Measurements from ENCODE around the gene HNF1B.
"Not testable (repeated sequence)": the region's sequence is repeated elsewhere in the genome, so short reads cannot be mapped to it uniquely, and the experiment has no call there.

The HNF1B gene

DNA sequence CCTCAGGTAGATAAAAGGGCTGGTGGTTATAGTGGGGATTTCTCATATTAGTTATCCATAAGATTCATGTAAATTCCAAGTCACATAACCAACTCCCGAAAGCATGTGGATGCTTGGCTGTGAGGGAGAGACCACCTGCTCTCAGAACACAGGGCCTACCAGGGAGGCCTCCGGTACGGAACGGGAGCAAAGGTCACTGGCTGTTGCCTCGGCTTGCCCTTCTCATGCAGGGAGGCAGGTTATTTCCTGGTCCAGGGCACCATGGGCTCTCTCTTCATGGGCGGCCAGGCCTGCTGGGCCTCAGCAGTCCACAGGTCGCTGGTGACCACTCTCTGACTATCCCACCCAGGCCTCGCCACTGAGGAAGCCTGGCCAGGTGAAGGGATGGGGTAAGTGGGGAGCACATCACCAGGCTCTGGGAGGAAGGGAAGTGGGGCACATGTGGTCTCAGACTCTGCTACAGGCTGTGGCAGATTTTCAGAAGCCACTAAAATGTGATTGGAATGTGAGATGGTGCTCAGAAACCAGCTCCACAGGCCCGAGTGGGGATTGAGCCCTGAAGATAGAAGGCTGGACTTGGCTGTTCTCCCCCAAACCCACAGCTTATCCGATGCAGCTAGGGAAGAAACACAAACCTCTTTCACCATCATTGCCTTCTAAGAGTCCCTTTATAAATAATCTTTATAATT is 45.4 kb downstream of the HNF1B start:
- DNase-seq = peak; percentile 60

DNA sequence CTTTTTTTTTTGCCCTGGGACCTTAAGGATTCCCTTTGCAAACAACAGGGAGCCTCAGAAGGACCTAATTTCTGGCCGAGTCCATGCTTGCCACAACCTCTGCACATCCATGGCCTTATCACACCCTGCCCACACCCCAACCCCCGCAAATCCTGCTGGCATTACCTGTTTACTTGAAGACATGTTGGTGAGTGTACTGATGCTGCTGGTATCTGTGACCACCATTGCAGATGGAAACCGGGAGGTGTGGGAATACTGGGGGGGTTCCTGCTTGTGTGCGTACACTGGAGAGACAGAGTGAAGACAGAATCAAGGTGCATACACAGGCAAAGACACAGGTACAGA is 46.0 kb downstream of the HNF1B start:
- DNase-seq = no peak

DNA sequence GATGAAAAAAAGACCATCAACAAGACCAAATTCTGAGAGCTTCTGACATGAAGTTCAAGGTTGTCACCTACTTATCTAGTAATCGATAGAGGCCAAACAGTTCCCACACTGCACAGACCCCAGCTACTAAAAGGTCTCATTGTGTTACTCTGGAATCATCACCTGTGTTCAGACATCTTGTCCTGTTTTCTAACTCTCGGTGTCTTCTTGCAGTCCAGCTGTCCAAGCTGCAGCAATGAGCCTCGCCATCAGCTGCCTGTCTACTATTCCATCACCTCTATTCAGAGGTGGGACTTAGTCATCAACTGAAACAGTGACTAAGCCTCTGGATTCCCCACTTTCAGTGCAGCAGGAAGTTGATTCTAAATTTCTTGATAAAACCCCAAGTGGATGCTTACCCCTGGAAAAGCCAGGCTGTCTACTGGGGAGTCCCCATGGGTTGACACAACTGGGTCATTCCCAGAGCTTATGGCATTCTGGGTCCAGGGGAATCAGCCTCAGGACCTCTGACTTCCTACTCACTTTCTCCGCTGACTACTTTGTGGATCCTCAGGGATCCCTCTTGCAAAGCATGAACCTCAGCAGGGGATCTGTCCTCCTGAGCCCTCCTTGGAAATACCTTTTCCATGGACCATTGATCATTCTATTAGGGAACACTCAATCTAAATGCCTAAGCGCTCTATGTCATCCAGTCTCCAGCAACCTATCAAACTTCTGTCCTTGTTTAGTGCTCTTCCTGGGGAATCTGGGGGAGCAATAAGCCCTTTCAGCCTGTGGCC is 46.5 kb downstream of the HNF1B start:
- DNase-seq = peak; percentile 41

DNA sequence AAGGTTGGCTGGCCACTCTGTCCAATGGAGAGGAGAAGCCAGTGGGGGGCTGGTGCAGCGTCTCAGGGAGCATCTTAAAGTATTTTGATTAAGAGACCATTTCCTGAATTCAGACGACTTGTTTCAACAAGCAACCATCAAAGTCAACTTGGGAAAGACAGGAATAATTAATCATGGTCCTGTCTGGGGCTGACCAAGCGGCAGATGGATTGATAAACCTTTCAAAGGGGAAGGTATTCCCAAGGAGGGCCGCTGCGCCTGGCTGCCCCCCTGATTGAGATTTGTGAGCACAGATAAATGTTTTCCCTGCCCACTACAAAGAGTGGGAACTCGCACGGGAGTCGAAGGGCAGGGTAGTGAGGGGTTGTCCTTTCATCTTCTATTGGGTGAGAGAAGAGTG is 47.5 kb downstream of the HNF1B start:
- DNase-seq = no peak

DNA sequence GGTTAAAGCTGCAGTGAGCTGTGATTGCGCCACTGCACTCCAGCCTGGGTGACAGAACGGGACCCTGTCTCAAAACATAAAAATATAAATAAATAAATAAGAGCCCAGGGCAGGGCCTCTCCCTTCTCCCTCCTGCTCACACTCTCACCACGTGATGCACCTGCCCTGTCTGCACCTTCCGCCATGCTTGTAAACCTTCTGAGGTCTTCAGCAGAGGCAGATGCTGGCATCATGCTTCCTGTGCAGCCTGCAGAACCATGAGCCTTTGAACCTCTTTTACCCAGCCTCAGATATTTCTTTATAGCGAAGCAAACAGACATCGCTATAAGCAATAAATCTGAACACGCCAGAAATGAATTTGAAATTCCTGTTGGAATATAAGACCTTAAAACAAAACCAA is 48.5 kb downstream of the HNF1B start:
- no peak for DNase-seq

DNA sequence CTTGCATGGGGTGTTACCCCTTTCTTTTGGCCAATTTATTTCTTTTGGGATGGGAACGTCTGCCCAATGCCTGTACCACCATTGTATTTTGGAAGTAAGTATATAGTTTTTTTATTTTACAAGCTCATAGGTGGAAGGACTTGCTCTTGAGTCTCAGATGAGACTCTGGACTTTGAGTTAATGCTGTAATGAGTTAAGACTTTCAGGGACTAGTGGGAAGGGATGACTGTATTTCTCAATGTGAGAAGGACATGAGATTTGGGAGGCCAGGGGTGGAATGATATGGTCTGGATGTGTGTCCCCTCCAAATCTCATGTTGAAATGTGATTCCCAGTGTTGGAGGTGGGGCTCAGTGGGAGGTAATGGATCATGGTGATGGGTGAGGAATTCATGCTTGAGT is 49.1 kb downstream of the HNF1B start:
- DNase-seq = no peak

DNA sequence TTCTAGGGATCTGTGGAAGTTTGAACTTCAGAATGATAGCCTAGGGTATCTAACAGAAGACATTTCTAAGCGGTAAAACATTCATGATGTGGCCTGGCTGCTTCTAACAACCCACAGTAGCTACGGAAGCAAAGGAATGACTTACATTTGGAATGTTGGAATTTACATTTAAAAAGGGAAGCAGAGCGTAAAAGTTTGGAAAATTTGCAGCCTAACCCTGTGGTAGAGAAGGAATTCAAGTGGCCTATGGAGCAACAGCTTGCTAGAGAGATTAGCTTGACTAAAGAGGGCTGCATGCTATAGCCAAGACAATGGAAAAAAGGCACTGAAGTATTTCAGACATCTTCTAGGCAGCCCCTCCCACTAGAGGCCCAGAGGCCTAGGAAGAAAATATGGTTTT is 50.1 kb downstream of the HNF1B start:
- DNase-seq = peak; percentile 24

DNA sequence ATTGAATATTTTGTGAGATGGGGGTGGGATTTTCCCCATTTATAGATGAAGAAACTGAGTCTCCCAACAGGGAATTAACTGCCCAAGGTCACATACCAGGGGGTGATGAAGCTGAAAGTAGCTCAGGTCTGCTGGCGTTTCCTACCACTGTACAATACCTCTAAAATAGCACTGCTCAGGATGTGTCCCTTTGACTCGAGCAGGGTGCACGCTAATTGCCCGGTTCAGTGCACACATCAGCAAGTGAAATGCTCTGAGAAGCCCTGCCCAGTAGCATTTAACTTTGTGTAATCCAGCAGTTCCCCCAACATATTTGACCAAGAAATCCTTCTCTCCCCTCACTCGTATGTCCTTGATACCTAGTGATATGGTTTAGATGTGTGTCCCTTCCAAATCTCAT is 51.5 kb downstream of the HNF1B start:
- DNase-seq = no peak

DNA sequence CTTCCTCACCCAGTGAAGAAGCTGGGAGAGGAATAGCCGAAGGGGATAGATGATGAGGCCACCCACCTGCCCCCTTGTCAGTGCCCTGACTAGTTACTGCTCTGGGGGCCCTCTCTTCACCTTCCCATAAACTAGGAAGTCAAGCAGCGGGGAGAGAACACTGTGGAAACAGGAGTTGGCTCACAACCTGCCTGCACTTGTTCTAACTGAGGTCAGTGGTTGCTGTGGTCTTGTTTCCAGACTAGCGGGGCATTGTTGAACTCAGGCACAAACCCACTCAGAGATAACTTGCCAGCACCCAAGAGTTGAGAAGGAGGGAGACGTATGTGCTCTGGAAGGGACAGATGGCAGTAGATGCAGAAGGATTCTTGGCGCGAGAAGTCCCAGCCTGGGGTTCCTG is 53.1 kb downstream of the HNF1B start:
- DNase-seq = no peak

DNA sequence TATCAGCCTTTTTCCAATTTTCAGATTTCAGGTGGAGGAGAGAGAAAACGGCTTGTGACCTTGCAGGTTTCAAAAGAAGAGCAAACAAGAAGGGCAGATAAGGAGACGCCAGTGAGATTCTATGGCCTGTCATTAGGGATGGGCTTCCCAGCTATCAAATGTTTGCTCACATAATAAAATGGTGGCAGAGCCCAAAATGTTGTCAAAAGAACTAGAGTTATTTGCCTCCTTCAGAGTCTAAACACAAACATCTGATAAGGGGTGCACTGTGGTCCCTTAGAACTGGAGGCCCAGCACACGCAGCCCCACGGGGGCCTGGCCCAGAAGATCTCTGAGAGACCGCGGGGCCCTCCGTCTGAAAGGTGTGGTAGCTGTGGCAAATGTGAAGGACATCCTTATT is 55.5 kb downstream of the HNF1B start:
- DNase-seq = no peak

DNA sequence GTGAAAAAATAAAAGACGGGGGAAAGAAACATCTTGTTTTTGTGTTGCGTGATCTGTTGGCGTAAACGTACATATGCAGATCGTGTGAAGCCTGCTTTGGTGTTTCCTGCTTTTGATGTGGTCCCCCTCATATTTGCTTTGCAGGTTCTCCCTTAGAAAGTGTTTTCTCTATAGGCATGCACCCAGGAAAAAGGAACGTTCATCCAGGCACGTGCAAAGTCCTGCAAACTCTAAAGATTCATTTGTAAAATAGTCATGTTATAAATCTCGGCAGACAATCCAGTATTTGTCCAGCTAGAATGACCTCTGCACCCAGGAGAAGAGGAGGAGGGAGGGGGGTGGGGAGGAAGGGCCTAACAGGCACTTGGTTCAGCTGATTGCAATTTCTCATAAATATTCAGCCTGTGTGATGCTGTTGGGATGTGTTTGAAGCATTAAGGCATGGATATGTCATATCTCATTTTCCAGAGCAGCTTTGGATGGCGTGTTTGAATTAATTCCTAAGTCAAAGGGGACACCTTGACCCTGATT is 61.3 kb downstream of the HNF1B start:
- no peak for DNase-seq

DNA sequence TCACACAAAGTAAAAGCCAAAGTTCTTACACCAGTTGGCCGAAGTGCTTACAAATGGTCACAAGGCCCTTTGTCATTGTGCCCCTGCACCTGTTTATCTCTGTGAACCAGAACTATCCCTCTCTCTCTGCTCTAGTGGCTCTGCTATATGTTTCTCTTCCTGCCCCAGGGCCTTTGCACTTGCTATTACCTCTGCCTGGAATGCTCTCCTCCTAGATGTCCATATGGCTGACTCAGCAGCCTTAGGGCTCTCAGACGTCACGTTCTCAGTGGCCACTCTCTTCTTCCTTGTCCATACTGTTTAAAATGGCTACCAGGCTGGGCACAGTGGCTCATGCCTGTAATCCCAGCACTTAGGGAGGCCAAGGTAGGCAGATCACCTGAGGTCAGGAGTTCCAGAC is 62.9 kb downstream of the HNF1B start:
- no peak for DNase-seq

DNA sequence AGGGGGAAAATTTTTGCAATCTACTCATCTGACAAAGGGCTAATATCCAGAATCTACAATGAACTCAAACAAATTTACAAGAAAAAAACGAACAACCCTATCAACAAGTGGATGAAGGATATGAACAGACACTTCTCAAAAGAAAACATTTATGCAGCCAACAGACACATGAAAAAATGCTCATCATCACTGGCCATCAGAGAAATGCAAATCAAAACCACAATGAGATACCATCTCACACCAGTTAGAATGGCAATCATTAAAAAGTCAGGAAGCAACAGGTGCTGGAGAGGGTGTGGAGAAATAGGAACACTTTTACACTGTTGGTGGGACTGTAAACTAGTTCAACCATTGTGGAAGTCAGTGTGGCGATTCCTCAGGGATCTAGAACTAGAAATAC is 64.9 kb downstream of the HNF1B start:
- DNase-seq = not testable (repeated sequence)

DNA sequence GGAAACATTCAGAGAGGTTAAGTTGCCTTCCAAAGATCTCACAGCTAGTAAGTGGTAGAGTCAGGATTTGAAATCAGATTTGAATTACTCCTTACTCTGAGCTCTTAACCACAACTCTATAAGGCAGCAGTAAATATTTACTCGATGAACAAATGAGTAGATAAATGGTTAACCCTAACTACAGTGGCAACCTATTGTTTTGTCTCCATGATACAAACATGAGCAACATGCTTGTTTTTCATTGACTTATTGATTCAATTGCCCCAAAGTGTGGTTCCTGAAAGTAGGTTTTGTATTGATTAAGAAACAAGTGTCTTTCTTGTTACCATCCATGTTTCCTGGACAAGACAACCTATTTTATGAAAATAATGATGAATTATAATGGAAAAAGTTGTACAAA is 66.8 kb downstream of the HNF1B start:
- no peak for DNase-seq

DNA sequence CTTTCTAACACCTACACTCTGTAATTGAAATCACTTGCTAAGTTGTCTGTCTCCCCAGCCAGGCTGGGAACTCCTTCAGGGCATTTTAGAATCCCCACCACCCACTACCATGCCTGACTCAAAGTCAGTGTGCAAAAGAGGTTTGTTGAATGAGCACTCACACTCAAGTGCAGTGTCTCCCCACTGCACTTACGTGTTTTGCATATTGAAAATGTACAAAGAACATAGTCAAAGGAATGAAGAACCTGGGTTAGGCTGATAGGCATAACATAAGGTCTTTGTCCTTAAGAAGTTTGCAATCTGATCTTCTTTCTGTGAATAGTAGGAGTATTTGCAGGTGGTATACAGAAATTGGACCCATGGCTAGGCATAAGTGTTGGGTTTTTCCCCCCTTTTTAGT is 67.8 kb downstream of the HNF1B start:
- no peak for DNase-seq

DNA sequence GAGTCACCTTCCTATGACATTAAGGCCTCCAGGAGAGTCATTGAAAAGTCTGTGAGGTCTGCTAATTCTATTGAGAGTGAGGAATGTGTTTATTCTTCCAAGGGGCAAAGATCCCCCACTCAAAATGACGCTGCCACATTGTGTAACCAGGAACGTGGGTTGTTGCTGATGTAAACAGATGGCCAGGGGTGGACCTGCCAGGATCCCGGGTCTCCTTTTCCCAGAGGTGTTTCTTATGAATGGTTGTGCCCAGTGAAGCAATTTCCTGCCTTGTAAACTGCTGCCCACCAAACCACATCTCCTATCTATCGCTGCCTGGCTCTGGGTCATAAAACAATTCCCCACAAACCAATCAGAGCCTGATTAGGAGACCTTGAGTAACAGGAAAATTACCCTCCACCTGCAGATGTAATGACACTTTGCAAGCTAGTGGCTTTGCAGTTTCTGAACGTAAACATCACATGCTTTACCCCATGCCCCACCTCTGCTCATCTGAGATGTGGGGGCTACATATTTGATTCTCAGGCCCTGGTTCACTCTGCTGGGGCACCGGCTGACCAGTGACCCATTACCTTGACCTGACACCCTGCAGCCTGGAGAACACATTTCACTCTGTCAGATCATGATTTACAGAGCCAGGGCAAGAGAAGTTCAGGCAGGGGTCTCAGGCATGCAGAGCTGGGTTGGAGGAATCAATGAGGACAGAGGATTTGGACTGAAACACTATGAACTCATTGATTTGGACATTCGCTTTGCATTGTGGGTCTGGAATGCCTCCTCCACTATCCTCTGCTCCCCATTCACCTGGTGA is 68.5 kb downstream of the HNF1B start:
- no peak for DNase-seq

DNA sequence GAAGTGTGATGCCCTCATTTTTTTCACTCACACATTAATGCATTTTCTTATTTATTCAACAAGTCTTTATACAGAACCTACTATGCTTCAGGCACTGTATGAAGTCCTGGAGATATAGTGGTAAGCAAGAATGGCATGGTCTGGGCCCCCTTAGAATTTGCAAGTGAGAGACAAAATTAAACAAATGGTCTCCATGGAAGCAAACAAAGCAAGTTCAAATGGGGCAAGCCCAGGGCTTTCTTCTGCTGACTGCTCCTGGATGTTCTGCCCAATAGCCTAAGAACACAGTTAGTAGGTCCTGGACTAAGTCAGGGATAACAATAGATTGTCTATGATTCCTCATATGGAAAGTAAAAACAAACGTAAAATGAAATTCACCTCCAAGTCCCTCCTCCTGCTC is 70.3 kb downstream of the HNF1B start:
- no peak for DNase-seq

DNA sequence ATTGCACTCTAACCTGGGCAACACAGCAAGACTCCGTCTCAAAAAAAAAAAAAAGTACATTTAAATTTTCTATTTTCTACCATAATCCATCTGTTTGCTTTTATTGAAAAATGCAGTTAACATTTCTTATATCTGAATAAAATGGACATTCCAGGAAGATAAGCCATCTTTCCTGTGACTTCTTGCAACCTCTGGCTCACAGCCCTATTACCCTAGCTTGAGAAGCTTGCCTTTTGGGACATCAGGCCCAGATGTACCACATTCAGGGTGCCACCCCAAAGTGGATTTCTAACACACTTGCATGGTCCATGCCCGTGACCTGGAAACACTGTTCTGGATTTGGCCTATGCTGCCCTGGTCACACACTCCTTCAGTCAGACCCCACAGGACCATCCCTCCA is 71.5 kb downstream of the HNF1B start:
- DNase-seq = no peak

DNA sequence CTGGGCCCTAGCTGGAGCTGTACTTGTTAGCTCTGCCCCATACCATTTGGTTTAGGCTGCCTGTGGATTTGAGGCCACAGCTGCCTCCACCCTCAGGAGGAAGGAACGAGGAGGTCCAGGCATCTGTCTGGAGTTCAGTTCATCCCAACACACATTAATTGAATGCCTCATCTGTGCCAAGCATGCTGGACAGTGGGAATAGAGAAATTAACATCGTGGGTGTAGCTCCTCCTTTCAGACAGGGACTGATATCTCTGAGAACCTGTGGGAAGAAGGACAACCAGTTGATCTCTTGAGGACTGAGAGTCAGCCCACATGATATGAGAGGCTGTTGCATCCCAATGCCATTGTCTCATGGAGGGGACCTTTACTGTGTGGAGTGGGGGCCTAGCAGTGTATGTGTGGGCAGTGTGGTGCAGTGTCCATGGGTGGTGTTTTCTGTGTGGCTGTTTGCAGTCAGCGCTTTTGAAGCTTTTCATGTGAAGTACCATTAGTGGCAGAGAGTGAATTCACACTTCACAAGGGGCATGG is 72.2 kb downstream of the HNF1B start:
- DNase-seq = peak; percentile 16

DNA sequence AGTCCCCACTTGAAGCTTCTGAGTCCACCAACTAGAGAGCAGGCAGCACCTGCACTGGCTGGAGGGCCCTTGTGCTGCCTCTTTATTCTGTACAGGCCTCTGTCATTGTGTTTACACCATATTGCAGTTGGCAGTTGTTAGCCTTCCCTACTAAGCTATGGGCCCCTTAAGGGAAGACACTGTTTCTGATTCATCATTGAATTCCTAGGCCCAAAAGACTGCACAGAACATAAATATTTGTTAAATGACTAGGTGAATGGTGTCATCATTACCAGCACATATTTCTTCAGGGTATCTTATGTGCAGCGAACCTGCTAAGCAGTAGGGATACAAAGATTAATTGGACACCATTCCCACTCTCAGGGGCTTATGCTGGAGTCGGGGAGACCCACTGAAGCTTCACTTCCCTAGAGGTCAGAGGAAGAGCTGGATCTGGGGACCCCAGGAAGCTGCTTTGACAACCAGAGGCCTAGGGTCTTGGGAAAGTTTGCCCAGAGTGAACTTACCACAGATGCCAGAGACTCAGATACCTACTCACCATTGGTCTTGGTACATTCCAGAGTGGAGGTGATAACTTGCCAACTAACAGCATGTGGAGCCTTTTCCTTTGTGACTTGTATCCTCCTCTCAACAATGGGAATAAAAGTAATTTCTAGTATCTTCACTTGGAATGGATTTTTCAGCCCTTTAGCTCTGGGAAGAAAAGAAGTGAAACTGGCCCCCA is 72.9 kb downstream of the HNF1B start:
- DNase-seq = peak; percentile 93

DNA sequence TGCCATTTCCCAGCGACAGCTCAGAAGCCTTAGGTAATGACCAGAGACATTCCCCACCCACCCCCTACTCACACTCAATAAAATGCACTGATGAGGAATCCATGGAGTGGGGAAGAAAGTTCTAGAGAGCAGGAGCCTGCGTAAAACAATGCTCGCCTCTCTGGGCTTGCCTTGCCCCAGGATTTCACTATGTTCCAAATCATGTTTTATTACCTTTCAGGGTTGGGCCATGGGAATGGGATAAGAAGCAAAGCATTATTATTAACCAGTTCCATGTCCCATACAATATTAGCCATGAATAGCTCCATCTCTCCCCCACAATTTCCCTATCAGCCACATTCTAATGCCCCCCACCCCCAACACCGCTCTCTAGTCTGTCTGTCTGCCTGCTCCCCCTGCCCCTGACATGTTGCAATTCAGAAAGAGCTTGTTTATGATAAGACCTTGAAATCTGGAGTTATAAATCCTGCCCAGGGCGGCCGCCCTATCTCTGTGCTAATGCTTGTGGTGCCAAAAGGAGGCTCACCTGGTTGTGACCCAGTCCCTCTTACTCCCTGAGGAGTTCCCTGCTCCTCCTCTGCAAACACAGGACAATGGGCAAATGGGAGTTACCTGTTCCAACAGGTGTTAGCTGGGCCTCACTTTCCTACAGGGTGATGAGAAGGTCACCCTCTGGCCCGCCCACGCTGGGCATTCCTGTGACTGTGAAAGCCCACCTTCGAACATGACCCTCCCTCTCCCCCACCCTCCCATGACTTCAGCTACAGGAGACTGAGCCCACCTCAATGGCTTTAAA is 73.6 kb downstream of the HNF1B start:
- DNase-seq = no peak

DNA sequence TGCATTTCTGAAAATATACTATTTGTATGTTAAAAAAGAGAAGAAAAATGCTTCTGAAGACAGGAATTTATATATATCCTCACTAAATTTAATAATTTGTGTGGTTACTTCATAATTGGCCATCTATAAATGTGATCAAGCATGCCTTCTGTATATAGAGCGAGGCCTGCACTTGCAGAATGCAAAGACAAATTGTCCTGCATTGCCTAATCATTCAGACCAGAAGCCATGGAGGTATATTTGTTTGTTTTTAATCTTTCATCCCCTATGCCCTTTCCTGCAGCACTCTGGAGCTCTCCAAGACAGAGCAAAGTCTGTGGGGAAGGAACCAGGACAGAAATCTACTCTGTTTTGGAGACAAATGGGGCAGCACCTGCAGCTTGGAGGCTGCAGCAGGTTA is 77.8 kb downstream of the HNF1B start:
- no peak for DNase-seq
